Hepatocyte (in vitro differentiated cells): ENCODE results near the gene MAP6. TPM values are rescaled to one million over a fixed set of nuclear protein-coding genes. Genes with fewer than 3 reads are reported as not detected.

Experiments
- DNase-seq: peaks from one replicate; pipeline ENCODE4 v3.0.0-alpha.2; 2016; ENCODE audit warnings: low spot score
- H2AFZ ChIP-seq: fragments of 200-600 bp; sonication (generic); 2 replicates; pipeline ENCODE4 v1.6.0; 2016; ENCODE audit warnings: antibody characterized with exemption, mild to moderate bottlenecking
- H3K27ac ChIP-seq: fragments of 200-600 bp; sonication (generic); 2 replicates; pipeline ENCODE4 v1.5.1; 2016; ENCODE audit warnings: mild to moderate bottlenecking
- H3K27me3 ChIP-seq: fragments of 200-600 bp; sonication (generic); 2 replicates; pipeline ENCODE4 v1.6.1; 2016
- H3K36me3 ChIP-seq: fragments of 200-600 bp; sonication (generic); replicated peaks from 2 replicates; pipeline ENCODE4 v1.5.1; 2016; ENCODE audit warnings: low read depth; ENCODE audit not compliant: insufficient read depth
- H3K4me1 ChIP-seq: fragments of 200-600 bp; sonication (generic); 2 replicates; pipeline ENCODE4 v1.5.1; 2016; ENCODE audit warnings: mild to moderate bottlenecking, moderate library complexity; ENCODE audit not compliant: insufficient read depth
- H3K4me2 ChIP-seq: fragments of 200-600 bp; sonication (generic); 2 replicates; pipeline ENCODE4 v1.6.0; 2016
- H3K4me3 ChIP-seq: fragments of 200-600 bp; sonication (generic); 2 replicates; pipeline ENCODE4 v1.5.1; 2016; ENCODE audit warnings: mild to moderate bottlenecking
- H3K79me2 ChIP-seq: fragments of 200-600 bp; sonication (generic); 2 replicates; pipeline ENCODE4 v1.6.0; 2017; ENCODE audit warnings: mild to moderate bottlenecking
- H3K9me2 ChIP-seq: fragments of 200-600 bp; sonication (generic); replicated peaks from 2 replicates; pipeline ENCODE4 v1.6.0; 2017; ENCODE audit warnings: mild to moderate bottlenecking; ENCODE audit not compliant: insufficient read depth
- H3K9me3 ChIP-seq: fragments of 200-600 bp; sonication (generic); 2 replicates; pipeline ENCODE4 v1.5.1; 2016; ENCODE audit warnings: low read depth, mild to moderate bottlenecking
- H4K20me1 ChIP-seq: fragments of 200-600 bp; sonication (generic); 2 replicates; pipeline ENCODE4 v1.6.0; 2016; ENCODE audit warnings: mild to moderate bottlenecking; ENCODE audit not compliant: insufficient read depth, poor library complexity, severe bottlenecking
- EZH2 ChIP-seq: fragments of 200-600 bp; sonication (generic); IDR thresholded peaks from 2 replicates; pipeline ENCODE4 v1.6.1; 2016; ENCODE audit warnings: antibody characterized with exemption, mild to moderate bottlenecking, borderline replicate concordance
- EZH2phosphoT487 ChIP-seq: fragments of 200-600 bp; sonication (generic); IDR thresholded peaks from one replicate; pipeline ENCODE4 v1.6.1; 2018; ENCODE audit warnings: antibody characterized with exemption, mild to moderate bottlenecking, low read depth, moderate library complexity; ENCODE audit not compliant: unreplicated experiment, severe bottlenecking
- WGBS: methylation state at CpG from one replicate; pipeline ENCODE4 v1.1.6; 2016; ENCODE audit warnings: low lambda C conversion rate; ENCODE audit errors: missing lambda C conversion rate; 5-methylcytosine and 5-hydroxymethylcytosine counted together
- polyA plus RNA-seq: library from polyadenylated mRNA; unstranded; fragments of >200 nt; fragmentation: Nextera tagmentation; extraction: Ambion mirVana; gene quantifications from 2 replicates; pipeline ENCODE4 v1.2.1, GENCODE V29; 2016
- total RNA-seq: library from RNA; depleted of rRNA; stranded (reverse); fragments of >200 nt; gene quantifications from 2 replicates; pipeline ENCODE4 v1.2.3, GENCODE V29; 2014
- TF ChIP-seq, protein P1 (sequence below): fragments of 200-600 bp; sonication (generic); IDR thresholded peaks from 2 replicates; pipeline ENCODE4 v1.5.1; 2016; ENCODE audit warnings: antibody characterized with exemption, mild to moderate bottlenecking; ENCODE audit not compliant: poor library complexity

Gene MAP6
- total and polyA plus RNA-seq, 2 experiments from 2014 or later = 3.8 to 6.4 TPM

DNA sequence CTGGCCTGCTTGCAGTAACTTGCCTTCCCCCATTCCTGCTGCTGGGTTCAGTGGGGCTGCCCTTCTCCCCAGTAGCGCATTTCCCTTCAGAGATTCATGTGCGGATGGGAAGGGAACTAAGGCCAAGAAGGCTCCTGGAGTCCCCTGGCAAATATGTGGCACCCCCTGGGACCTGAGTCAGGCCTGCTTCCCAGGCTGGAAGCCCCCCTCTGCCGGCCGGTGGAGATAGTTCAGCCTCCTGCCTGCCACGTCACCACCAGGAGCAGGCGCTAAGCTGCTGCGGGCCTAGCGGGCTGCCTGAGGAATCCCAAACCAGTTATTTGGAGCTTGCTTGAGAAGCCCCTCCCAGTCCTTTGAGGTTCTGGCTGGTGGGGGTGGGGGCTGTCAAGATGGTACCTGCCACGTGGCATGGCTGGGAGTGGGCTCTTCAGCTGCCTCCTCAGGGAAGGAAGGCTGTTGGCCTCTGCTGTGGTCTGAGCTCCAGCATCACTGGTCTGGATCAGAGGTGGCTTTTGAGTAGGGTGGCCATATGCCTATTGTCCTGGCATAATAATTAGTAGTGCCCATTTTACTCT, 104.8 kb downstream of the MAP6 start:
- 13% methylated on average over 9 of the region's 9 CpGs for WGBS
- no peak overlapping the region for H2AFZ ChIP-seq
- TF ChIP-seq, protein P1, sequence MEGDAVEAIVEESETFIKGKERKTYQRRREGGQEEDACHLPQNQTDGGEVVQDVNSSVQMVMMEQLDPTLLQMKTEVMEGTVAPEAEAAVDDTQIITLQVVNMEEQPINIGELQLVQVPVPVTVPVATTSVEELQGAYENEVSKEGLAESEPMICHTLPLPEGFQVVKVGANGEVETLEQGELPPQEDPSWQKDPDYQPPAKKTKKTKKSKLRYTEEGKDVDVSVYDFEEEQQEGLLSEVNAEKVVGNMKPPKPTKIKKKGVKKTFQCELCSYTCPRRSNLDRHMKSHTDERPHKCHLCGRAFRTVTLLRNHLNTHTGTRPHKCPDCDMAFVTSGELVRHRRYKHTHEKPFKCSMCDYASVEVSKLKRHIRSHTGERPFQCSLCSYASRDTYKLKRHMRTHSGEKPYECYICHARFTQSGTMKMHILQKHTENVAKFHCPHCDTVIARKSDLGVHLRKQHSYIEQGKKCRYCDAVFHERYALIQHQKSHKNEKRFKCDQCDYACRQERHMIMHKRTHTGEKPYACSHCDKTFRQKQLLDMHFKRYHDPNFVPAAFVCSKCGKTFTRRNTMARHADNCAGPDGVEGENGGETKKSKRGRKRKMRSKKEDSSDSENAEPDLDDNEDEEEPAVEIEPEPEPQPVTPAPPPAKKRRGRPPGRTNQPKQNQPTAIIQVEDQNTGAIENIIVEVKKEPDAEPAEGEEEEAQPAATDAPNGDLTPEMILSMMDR = peak; percentile 50
- no peak for TF ChIP-seq EZH2
- no peak for TF ChIP-seq EZH2phosphoT487

DNA sequence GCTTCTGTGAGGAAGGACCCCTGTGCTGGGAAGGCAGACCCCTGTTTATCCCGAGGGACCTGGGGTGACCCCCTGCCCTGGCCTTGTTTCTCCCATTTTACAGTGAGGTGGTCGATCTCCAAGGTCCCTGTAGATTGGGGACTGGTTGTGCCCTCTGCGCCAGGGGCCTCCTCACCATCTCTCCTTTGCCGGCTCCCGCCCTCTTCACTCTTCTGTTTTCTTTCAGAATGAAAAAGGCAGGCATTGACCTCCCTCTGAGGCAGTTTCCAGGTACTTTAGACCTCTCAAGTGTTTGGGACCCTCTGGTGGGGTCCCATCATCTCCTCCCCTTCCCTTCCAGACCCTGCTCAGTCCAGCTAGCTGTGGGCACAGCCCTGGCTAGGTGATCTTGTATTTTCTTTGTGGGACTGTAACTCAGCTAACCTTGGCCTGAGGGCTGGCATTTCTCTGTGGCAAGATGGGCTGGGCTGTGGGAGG, 105.3 kb downstream of the MAP6 start:
- Histone ChIP-seq H4K20me1 (peaks cover 44% of the 10 kb centered on the region), H2AFZ (no peak overlapping the region), H3K27me3 (no peaks in the 10 kb centered on the region), H3K9me2 (no peaks in the 10 kb centered on the region), H3K4me3 (peak overlapping the region; percentile 89), H3K36me3 (no peaks in the 10 kb centered on the region), H3K27ac (peak overlapping the region; percentile 99), H3K4me2 (peak overlapping the region; percentile 92), H3K79me2 (peaks cover 62% of the 10 kb centered on the region), H3K9me3 (no peaks in the 10 kb centered on the region), H3K4me1 (peaks cover 47% of the 10 kb centered on the region)
- DNase-seq = no peak
- WGBS = 8% methylated on average over 5 of the region's 5 CpGs
- no peak for TF ChIP-seq EZH2phosphoT487
- TF ChIP-seq EZH2 = no peak
- TF ChIP-seq, protein P1 = no peak

More for the DNA sequence above, 104.8 kb downstream of the MAP6 start:
- DNase-seq = peak; percentile 90
- no peaks in the 10 kb centered on the region for H3K9me3 ChIP-seq
- no peaks in the 10 kb centered on the region for H3K27me3 ChIP-seq
- peak overlapping the region; percentile 92 for H3K4me2 ChIP-seq
- H3K4me1 ChIP-seq = peaks cover 42% of the 10 kb centered on the region
- peak overlapping the region; percentile 99 for H3K27ac ChIP-seq
- peaks cover 65% of the 10 kb centered on the region for H3K79me2 ChIP-seq
- no peaks in the 10 kb centered on the region for H3K36me3 ChIP-seq
- H3K4me3 ChIP-seq = peak overlapping the region; percentile 89
- no peaks in the 10 kb centered on the region for H3K9me2 ChIP-seq
- H4K20me1 ChIP-seq = peaks cover 44% of the 10 kb centered on the region

- Histone ChIP-seq H3K27ac (peak overlapping the region; percentile 99), H3K9me3 (no peaks in the 10 kb centered on the region), H3K4me3 (peak overlapping the region; percentile 89), H4K20me1 (peaks cover 39% of the 10 kb centered on the region), H3K9me2 (no peaks in the 10 kb centered on the region), H3K36me3 (no peaks in the 10 kb centered on the region), H3K4me1 (peaks cover 50% of the 10 kb centered on the region), H3K79me2 (peaks cover 57% of the 10 kb centered on the region), H3K4me2 (peak overlapping the region; percentile 92), H3K27me3 (no peaks in the 10 kb centered on the region), H2AFZ (no peak overlapping the region)
- TF ChIP-seq, protein P1 = no peak
- TF ChIP-seq EZH2 (no peak), EZH2phosphoT487 (no peak)
- WGBS = 1% methylated on average over 16 of the region's 16 CpGs
- DNase-seq = peak; percentile 80
These were observed 105.9 kb downstream of the MAP6 start for GRCh38 chr11:75562836-75563484.
